Ishikawa (cell line): ENCODE measurements around the gene ERMP1.

ENCODE experiments used
- CEBPB ChIP-seq: IDR thresholded peaks from 2 replicates; pipeline ENCODE4 v1.6.1; 2012
- CREB1 ChIP-seq: IDR thresholded peaks from 2 replicates; pipeline ENCODE4 v1.6.1; 2012; ENCODE audit warnings: low read depth
- EGR1 ChIP-seq: IDR thresholded peaks from 2 replicates; pipeline ENCODE4 v1.6.1; 2012
- EP300 ChIP-seq: IDR thresholded peaks from 2 replicates; pipeline ENCODE4 v1.6.1; 2012; ENCODE audit warnings: borderline replicate concordance
- FOXM1 ChIP-seq: IDR thresholded peaks from 2 replicates; pipeline ENCODE4 v1.6.1; 2012; ENCODE audit warnings: low read depth, borderline replicate concordance
- NFIC ChIP-seq: IDR thresholded peaks from 2 replicates; pipeline ENCODE4 v1.6.1; 2012
- RAD21 ChIP-seq: IDR thresholded peaks from 2 replicates; pipeline ENCODE4 v1.6.1; 2012; ENCODE audit warnings: low read depth
- TAF1 ChIP-seq: IDR thresholded peaks from 2 replicates; pipeline ENCODE4 v1.6.1; 2012; ENCODE audit warnings: low read depth, mild to moderate bottlenecking
- TCF12 ChIP-seq: IDR thresholded peaks from 2 replicates; pipeline ENCODE4 v1.6.1; 2012; ENCODE audit warnings: low read depth
- TEAD4 ChIP-seq: IDR thresholded peaks from 2 replicates; pipeline ENCODE4 v1.6.1; 2012
- USF1 ChIP-seq: IDR thresholded peaks from 2 replicates; pipeline ENCODE4 v1.6.1; 2012
- YY1 ChIP-seq: IDR thresholded peaks from 2 replicates; pipeline ENCODE4 v1.6.1; 2012; ENCODE audit warnings: low read depth
- ZBTB7A ChIP-seq: IDR thresholded peaks from 2 replicates; pipeline ENCODE4 v1.6.1; 2012; ENCODE audit warnings: low read depth
- TF ChIP-seq, protein P1 (sequence below): IDR thresholded peaks from 2 replicates; pipeline ENCODE4 v1.6.1; 2012
- TF ChIP-seq, protein P2 (sequence below): IDR thresholded peaks from 2 replicates; pipeline ENCODE4 v1.6.1; 2012; ENCODE audit warnings: low read depth, mild to moderate bottlenecking

The ERMP1 gene

GRCh38 chr9:5791870-5792269, 41.0 kb downstream of the ERMP1 start:
- TF ChIP-seq TCF12, result no peak
- no peak for TF ChIP-seq CREB1
- TF ChIP-seq TAF1, result no peak
- TF ChIP-seq RAD21, result no peak
- TF ChIP-seq ZBTB7A, result no peak
- no peak for TF ChIP-seq CEBPB
- TF ChIP-seq YY1, result no peak
- no peak for TF ChIP-seq NFIC
- no peak for TF ChIP-seq TEAD4
- TF ChIP-seq, protein P1, sequence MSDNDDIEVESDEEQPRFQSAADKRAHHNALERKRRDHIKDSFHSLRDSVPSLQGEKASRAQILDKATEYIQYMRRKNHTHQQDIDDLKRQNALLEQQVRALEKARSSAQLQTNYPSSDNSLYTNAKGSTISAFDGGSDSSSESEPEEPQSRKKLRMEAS, result no peak
- TF ChIP-seq EGR1, result no peak
- TF ChIP-seq USF1, result no peak

DNA sequence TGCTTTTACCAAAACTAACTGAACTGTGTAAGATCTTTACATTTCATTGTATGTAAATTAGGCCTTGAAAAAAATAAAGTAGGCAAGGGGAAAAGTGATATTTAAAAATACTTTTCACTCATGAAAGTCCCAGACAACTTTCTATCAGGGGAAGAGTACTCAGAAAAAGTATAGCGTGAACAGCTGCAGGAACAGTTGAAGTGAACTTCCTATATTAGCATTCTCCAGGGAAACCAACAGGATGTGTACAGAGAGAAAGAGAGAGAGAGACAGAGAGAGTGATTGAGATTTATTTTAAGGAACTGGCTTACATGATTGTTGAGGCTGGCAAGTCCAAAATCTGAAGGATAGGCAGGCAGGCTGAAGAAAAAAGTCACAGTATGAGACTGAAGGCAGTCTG, 42.0 kb downstream of the ERMP1 start:
- TF ChIP-seq EP300, result no peak
- TF ChIP-seq, protein P2, sequence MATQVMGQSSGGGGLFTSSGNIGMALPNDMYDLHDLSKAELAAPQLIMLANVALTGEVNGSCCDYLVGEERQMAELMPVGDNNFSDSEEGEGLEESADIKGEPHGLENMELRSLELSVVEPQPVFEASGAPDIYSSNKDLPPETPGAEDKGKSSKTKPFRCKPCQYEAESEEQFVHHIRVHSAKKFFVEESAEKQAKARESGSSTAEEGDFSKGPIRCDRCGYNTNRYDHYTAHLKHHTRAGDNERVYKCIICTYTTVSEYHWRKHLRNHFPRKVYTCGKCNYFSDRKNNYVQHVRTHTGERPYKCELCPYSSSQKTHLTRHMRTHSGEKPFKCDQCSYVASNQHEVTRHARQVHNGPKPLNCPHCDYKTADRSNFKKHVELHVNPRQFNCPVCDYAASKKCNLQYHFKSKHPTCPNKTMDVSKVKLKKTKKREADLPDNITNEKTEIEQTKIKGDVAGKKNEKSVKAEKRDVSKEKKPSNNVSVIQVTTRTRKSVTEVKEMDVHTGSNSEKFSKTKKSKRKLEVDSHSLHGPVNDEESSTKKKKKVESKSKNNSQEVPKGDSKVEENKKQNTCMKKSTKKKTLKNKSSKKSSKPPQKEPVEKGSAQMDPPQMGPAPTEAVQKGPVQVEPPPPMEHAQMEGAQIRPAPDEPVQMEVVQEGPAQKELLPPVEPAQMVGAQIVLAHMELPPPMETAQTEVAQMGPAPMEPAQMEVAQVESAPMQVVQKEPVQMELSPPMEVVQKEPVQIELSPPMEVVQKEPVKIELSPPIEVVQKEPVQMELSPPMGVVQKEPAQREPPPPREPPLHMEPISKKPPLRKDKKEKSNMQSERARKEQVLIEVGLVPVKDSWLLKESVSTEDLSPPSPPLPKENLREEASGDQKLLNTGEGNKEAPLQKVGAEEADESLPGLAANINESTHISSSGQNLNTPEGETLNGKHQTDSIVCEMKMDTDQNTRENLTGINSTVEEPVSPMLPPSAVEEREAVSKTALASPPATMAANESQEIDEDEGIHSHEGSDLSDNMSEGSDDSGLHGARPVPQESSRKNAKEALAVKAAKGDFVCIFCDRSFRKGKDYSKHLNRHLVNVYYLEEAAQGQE, result no peak
- TF ChIP-seq YY1, result no peak
- no peak for TF ChIP-seq CREB1

GRCh38 chr9:5789489-5789888, 43.4 kb downstream of the ERMP1 start:
- no peak for TF ChIP-seq USF1
- no peak for TF ChIP-seq TCF12
- TF ChIP-seq ZBTB7A, result no peak
- TF ChIP-seq EP300, result no peak
- no peak for TF ChIP-seq NFIC
- no peak for TF ChIP-seq TAF1
- no peak for TF ChIP-seq CEBPB
- no peak for TF ChIP-seq RAD21
- TF ChIP-seq YY1, result no peak
- TF ChIP-seq FOXM1, result no peak
- TF ChIP-seq CREB1, result no peak
- TF ChIP-seq, protein P1, result no peak
- TF ChIP-seq, protein P2, result no peak
- no peak for TF ChIP-seq TEAD4
- no peak for TF ChIP-seq EGR1

DNA sequence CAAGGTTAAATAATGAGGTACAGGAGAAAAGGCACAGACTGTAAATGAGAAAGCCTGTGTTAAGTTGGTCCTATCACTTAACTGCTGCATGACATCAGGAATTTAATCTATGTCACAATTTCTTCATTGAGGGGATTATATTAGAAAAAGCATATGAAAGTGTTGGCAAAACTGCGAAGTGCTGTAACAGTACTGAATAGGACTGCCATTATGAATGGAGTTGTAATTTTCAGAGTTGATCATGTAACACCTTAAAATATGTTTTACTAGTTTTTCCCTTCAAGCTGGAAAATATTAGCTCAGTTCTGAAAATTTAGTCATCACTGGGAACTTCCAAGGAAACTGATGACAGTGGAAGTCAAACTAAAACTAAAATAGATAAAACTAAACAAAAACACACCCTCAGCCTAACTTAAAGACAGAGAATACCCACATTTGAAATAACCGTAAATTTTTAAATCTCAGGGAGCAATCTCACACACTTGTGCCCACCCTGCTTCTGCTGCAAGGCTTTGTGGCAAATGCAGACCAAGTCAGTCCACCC, 45.1 kb downstream of the ERMP1 start:
- TF ChIP-seq USF1 (no peak), FOXM1 (no peak), EP300 (no peak), EGR1 (no peak), TCF12 (no peak), CREB1 (no peak), TAF1 (no peak)
- TF ChIP-seq, protein P2, result no peak
